ENCODE results near the gene CLCN1.
A peak's percentile ranks its signal among the peaks of the same experiment; 100 is the strongest.

Gene CLCN1

GRCh38 chr7:143369678-143370651, 54.1 kb downstream of the CLCN1 start:
- DNase-seq: no peak

GRCh38 chr7:143372070-143372469, 56.2 kb downstream of the CLCN1 start:
- peak; percentile 36 for DNase-seq

GRCh38 chr7:143373255-143373794, 57.4 kb downstream of the CLCN1 start:
- DNase-seq: no peak

- DNase-seq: no peak
Measured at GRCh38 chr7:143374561-143374960, 58.6 kb downstream of the CLCN1 start.

- no peak for DNase-seq
Measured at GRCh38 chr7:143375298-143376034, 59.6 kb downstream of the CLCN1 start.

GRCh38 chr7:143376396-143376795, 60.5 kb downstream of the CLCN1 start:
- DNase-seq: no peak

GRCh38 chr7:143379611-143380259, 63.8 kb downstream of the CLCN1 start:
- no peak for DNase-seq

GRCh38 chr7:143380260-143380645, 64.3 kb downstream of the CLCN1 start:
- DNase-seq: peak; percentile 87

- peak; percentile 88 for DNase-seq
Measured at GRCh38 chr7:143380646-143381426, 64.9 kb downstream of the CLCN1 start, which contains the start of gene ZYX. ZYX (plus strand) TSS chr7:143381345; CDS start chr7:143381572, 227 bp downstream.

- no peak for DNase-seq
Measured at GRCh38 chr7:143381427-143382125, 65.7 kb downstream of the CLCN1 start.

- DNase-seq: no peak
Measured at GRCh38 chr7:143382126-143382790, 66.3 kb downstream of the CLCN1 start.

- no peak for DNase-seq
Measured at GRCh38 chr7:143382791-143383641, 67.1 kb downstream of the CLCN1 start.

GRCh38 chr7:143383642-143383957, 67.7 kb downstream of the CLCN1 start:
- no peak for DNase-seq

GRCh38 chr7:143384148-143384547, 68.2 kb downstream of the CLCN1 start:
- DNase-seq: no peak

- DNase-seq: no peak
Measured at GRCh38 chr7:143384661-143385631, 69.0 kb downstream of the CLCN1 start.

GRCh38 chr7:143385891-143386781, 70.2 kb downstream of the CLCN1 start:
- DNase-seq: no peak

GRCh38 chr7:143387156-143387975, 71.5 kb downstream of the CLCN1 start:
- DNase-seq: no peak

All from activated naive CD4-positive, alpha-beta T cell treated with anti-CD3 and anti-CD28 coated beads, Interleukin-2, amount 50 U/mL, for 16 hours (primary cell).